H1 (cell line): ENCODE data around the gene MATN1.

ENCODE experiments used
- CBX5 ChIP-seq: fragments of 300-800, 300-1000 bp; sonication (generic); IDR thresholded peaks from 2 replicates; pipeline ENCODE4 v1.7.1; 2016; ENCODE audit warnings: antibody characterized with exemption, low read length, low read depth
- CTCF ChIP-seq, 3 experiments: IDR thresholded peaks; 1 replicate in 2 of 3; 2 replicates in 1 of 3; pipeline versions ENCODE4 v1.5.1 to v1.6.1; 2011; ENCODE audit warnings: low read length in 3 of 3, mild to moderate bottlenecking in 3 of 3, inconsistent platforms in 2 of 3, low read depth in 1 of 3, moderate library complexity in 1 of 3; ENCODE audit not compliant: insufficient read depth in 1 of 3; ENCODE audit errors: control extremely low read depth in 1 of 3
- EZH2 ChIP-seq: fragments of 200-600 bp; sonication (generic); IDR thresholded peaks from 2 replicates; pipeline ENCODE4 v1.7.1; 2012; ENCODE audit warnings: low read depth, mild to moderate bottlenecking, moderate library complexity, low read length, inconsistent platforms; ENCODE audit not compliant: severe bottlenecking
- FOSL1 ChIP-seq: IDR thresholded peaks from 2 replicates; pipeline ENCODE4 v1.6.1; 2011; ENCODE audit warnings: mild to moderate bottlenecking, low read depth, low read length, moderate library complexity; ENCODE audit not compliant: insufficient read depth
- SP2 ChIP-seq: IDR thresholded peaks from 2 replicates; pipeline ENCODE4 v1.6.1; 2012; ENCODE audit warnings: mild to moderate bottlenecking, low read length, inconsistent platforms
- TAF1 ChIP-seq: IDR thresholded peaks from 2 replicates; pipeline ENCODE4 v1.6.1; 2011; ENCODE audit warnings: mild to moderate bottlenecking, low read depth, low read length
- ZNF274 ChIP-seq: IDR thresholded peaks from 2 replicates; pipeline ENCODE4 v1.7.0; 2012; ENCODE audit warnings: low read length, borderline replicate concordance; ENCODE audit errors: extremely low read depth

- TF ChIP-seq SP2 (no peak), EZH2 (no peak), CTCF (IDR thresholded peaks at IDR 0.05; ENCODE audit: control extremely low read depth in 1 of 3, insufficient read depth in 1 of 3, low read depth in 1 of 3, low read length in 3 of 3) (no peak), TAF1 (no peak), CBX5 (no peak), FOSL1 (no peak), ZNF274 (no peak)
Measured at GRCh38 chr1:30666756-30667273, 56.6 kb downstream of the MATN1 start.
